HepG2 (cell line): ENCODE data around the gene ESYT1. TPM values are rescaled to one million over a fixed set of nuclear protein-coding genes. Genes with fewer than 3 reads are reported as not detected.

ENCODE experiments used
- ATM ChIP-seq: fragments of 450-650 bp; IDR thresholded peaks from 2 replicates; pipeline ENCODE4 v1.7.1; 2017; ENCODE audit warnings: mild to moderate bottlenecking, borderline replicate concordance
- EED ChIP-seq: sonication (generic); formaldehyde crosslinking; IDR thresholded peaks from 2 replicates; pipeline ENCODE4 v1.5.0; 2020; ENCODE audit warnings: mild to moderate bottlenecking, missing genetic modification reagents
- HDAC2 ChIP-seq: sonication (generic); formaldehyde crosslinking; IDR thresholded peaks from 2 replicates; pipeline ENCODE4 v1.4.0; 2020; ENCODE audit warnings: missing genetic modification reagents
- KAT8 ChIP-seq: IDR thresholded peaks from 2 replicates; pipeline ENCODE4 v1.6.1; 2016; ENCODE audit warnings: missing genetic modification reagents, missing compliant biosample characterization
- NBN ChIP-seq: fragments of 450-650 bp; conservative IDR thresholded peaks from 2 replicates; pipeline ENCODE4 v1.6.1; 2017
- PRDM10 ChIP-seq: sonication (generic); formaldehyde crosslinking; IDR thresholded peaks from 2 replicates; pipeline ENCODE4 v1.4.0; 2020; ENCODE audit warnings: low read depth, missing genetic modification reagents
- RAD21 ChIP-seq: fragments of 450-650 bp; formaldehyde crosslinking; IDR thresholded peaks from 2 replicates; pipeline ENCODE4 v1.5.0; 2020; ENCODE audit warnings: mild to moderate bottlenecking
- RFXANK ChIP-seq: IDR thresholded peaks from 2 replicates; pipeline ENCODE4 v1.6.1; 2016
- SALL1 ChIP-seq: sonication (generic); formaldehyde crosslinking; IDR thresholded peaks from 2 replicates; pipeline ENCODE4 v1.8.0; 2022; ENCODE audit warnings: mild to moderate bottlenecking, missing genetic modification reagents
- SOX5 ChIP-seq: IDR thresholded peaks from 2 replicates; pipeline ENCODE4 v1.6.1; 2016; ENCODE audit warnings: borderline replicate concordance
- TFDP2 ChIP-seq: sonication (generic); formaldehyde crosslinking; IDR thresholded peaks from 2 replicates; pipeline ENCODE4 v1.4.0; 2020; ENCODE audit warnings: missing genetic modification reagents
- ZBTB25 ChIP-seq: IDR thresholded peaks from 2 replicates; pipeline ENCODE4 v1.6.1; 2018; ENCODE audit warnings: missing genetic modification reagents
- ZMAT5 ChIP-seq: sonication (generic); formaldehyde crosslinking; IDR thresholded peaks from 2 replicates; pipeline ENCODE4 v1.5.0; 2020; ENCODE audit warnings: mild to moderate bottlenecking, low read depth, missing genetic modification reagents, borderline replicate concordance
- ZNF326 ChIP-seq: sonication (generic); formaldehyde crosslinking; IDR thresholded peaks from 2 replicates; pipeline ENCODE4 v1.4.0; 2020; ENCODE audit warnings: missing genetic modification reagents, borderline replicate concordance
- ZNF382 ChIP-seq: sonication (generic); formaldehyde crosslinking; IDR thresholded peaks from 2 replicates; pipeline ENCODE4 v1.5.0; 2020; ENCODE audit warnings: missing genetic modification reagents, mild to moderate bottlenecking, borderline replicate concordance
- polyA plus RNA-seq, 8 experiments: library from polyadenylated mRNA; depleted of rRNA in 3 of 8; stranded (reverse) in 7 of 8; unstranded in 1 of 8; fragments of >200 nt; fragmentation: Illumina TruSeq in 4 of 8; extraction: Trizol in 4 of 8; gene quantifications; 2 replicates each; pipeline versions ENCODE4 v1.2.1 to v1.2.3, GENCODE V29; 2011 to 2016; ENCODE audit warnings: low read depth in 4 of 8, missing spikeins in 1 of 8, mixed read lengths in 1 of 8; ENCODE audit not compliant: insufficient read depth in 1 of 8
- total RNA-seq, 5 experiments: library from RNA; depleted of rRNA; stranded (reverse); fragments of >200 nt; fragmentation: Illumina TruSeq; extraction: Trizol; gene quantifications; 2 replicates each; pipeline ENCODE4 v1.2.3, GENCODE V29; 2016; ENCODE audit warnings: low read depth in 1 of 5
- TF ChIP-seq, protein P1 (sequence below): sonication (generic); formaldehyde crosslinking; IDR thresholded peaks from 2 replicates; pipeline ENCODE4 v1.9.0; 2021; ENCODE audit warnings: missing genetic modification reagents, borderline replicate concordance
- TF ChIP-seq, protein P2 (sequence below): sonication (generic); formaldehyde crosslinking; conservative IDR thresholded peaks from 2 replicates; pipeline ENCODE4 v1.8.0; 2022; ENCODE audit warnings: missing genetic modification reagents

Gene ESYT1
- total and polyA plus RNA-seq, 2 of the 13 experiments (the other 11 are each of a cell fraction or from before 2014, with no cell fraction given) = 66.9 to 71.0 TPM

GRCh38 chr12:56078931-56079722, 48.9 kb upstream of the ESYT1 start (continued):
- TF ChIP-seq ZBTB25 (CRISPR knock-in tag) (no peak), PRDM10 (CRISPR knock-in tag) (peak; percentile 49; the same call in 1 of the 2 replicates), HDAC2 (peak; percentile 41; the same call in 1 of the 2 replicates), SOX5 (CRISPR knock-in tag) (peak; percentile 46; the same call in 1 of the 2 replicates), RFXANK (CRISPR knock-in tag) (no peak), ZMAT5 (CRISPR knock-in tag) (no peak), ZNF382 (no peak), EED (CRISPR knock-in tag) (no peak), NBN (no peak), ATM (no peak), TFDP2 (CRISPR knock-in tag) (peak; percentile 76), SALL1 (peak; percentile 59), ZNF326 (CRISPR knock-in tag) (no peak), RAD21 (CRISPR knock-in tag) (peak; percentile 80), KAT8 (CRISPR knock-in tag) (peak; percentile 33)
- TF ChIP-seq, protein P1, sequence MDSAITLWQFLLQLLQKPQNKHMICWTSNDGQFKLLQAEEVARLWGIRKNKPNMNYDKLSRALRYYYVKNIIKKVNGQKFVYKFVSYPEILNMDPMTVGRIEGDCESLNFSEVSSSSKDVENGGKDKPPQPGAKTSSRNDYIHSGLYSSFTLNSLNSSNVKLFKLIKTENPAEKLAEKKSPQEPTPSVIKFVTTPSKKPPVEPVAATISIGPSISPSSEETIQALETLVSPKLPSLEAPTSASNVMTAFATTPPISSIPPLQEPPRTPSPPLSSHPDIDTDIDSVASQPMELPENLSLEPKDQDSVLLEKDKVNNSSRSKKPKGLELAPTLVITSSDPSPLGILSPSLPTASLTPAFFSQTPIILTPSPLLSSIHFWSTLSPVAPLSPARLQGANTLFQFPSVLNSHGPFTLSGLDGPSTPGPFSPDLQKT (CRISPR knock-in tag) = no peak
- TF ChIP-seq, protein P2, sequence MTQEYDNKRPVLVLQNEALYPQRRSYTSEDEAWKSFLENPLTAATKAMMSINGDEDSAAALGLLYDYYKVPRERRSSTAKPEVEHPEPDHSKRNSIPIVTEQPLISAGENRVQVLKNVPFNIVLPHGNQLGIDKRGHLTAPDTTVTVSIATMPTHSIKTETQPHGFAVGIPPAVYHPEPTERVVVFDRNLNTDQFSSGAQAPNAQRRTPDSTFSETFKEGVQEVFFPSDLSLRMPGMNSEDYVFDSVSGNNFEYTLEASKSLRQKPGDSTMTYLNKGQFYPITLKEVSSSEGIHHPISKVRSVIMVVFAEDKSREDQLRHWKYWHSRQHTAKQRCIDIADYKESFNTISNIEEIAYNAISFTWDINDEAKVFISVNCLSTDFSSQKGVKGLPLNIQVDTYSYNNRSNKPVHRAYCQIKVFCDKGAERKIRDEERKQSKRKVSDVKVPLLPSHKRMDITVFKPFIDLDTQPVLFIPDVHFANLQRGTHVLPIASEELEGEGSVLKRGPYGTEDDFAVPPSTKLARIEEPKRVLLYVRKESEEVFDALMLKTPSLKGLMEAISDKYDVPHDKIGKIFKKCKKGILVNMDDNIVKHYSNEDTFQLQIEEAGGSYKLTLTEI (CRISPR knock-in tag) = no peak
